HL-60 (cell line): ENCODE results near the gene RNU6-9.

ENCODE experiments used
- DNase-seq, 2 experiments: peaks; one replicate each; pipeline ENCODE4 v3.0.0-alpha.2; 2010 to 2020; ENCODE audit warnings: low read depth in 1 of 2, low spot score in 1 of 2
- H3K27ac ChIP-seq: fragments of 250-450 bp; sonication (Bioruptor Pico); replicated peaks from 2 replicates; pipeline ENCODE4 v1.5.1; 2020; ENCODE audit warnings: mild to moderate bottlenecking, moderate library complexity
- H3K27me3 ChIP-seq: fragments of 250-450 bp; sonication (Bioruptor Pico); 2 replicates; pipeline ENCODE4 v1.5.1; 2021; ENCODE audit warnings: mild to moderate bottlenecking, moderate library complexity; ENCODE audit not compliant: insufficient read depth, poor library complexity, severe bottlenecking
- H3K4me3 ChIP-seq: replicated peaks from 2 replicates; pipeline ENCODE4 v1.5.1; 2011; ENCODE audit warnings: mild to moderate bottlenecking, control low read depth, low read length; ENCODE audit not compliant: insufficient read depth
- GABPA ChIP-seq: IDR thresholded peaks from 2 replicates; pipeline ENCODE4 v1.6.1; 2012; ENCODE audit warnings: low read depth
- POLR2AphosphoS5 ChIP-seq: IDR thresholded peaks from 2 replicates; pipeline ENCODE4 v1.6.1; 2012; ENCODE audit warnings: low read depth
- SPI1 ChIP-seq: IDR thresholded peaks from 2 replicates; pipeline ENCODE4 v1.6.1; 2012; ENCODE audit warnings: low read depth, mild to moderate bottlenecking, borderline replicate concordance
- TF ChIP-seq, protein P1 (sequence below): IDR thresholded peaks from 2 replicates; pipeline ENCODE4 v1.6.1; 2012; ENCODE audit warnings: low read depth; ENCODE audit not compliant: insufficient replicate concordance
- TF ChIP-seq, protein P2 (sequence below): IDR thresholded peaks from one replicate; pipeline ENCODE4 v1.5.1; 2011; ENCODE audit warnings: low read length, control low read depth, inconsistent platforms; ENCODE audit not compliant: insufficient read depth

Gene RNU6-9

DNA sequence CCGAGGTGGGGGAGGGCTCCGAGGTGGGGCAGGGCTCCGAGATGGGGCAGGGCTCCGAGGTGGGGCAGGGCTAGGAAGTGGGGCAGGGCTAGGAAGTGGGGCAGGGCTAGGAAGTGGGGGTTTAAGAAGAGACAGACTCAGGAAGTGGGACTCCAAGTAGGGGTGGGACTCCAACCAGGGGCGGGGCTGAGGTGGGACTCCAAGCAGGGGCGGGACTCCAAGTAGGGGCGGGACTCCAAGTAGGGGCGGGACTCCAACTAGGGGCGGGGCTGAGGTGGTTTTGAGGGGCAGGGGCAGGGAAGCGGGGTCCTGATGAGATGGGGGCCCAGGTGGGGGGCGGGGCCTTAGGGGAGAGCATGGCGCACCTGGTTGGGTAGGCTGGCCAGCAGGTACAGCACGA lies 20.2 kb upstream of the RNU6-9 start:
- Histone ChIP-seq H3K27me3 (no peaks in the 10 kb centered on the region), H3K4me3 (no peak overlapping the region), H3K27ac (no peak overlapping the region)
- DNase-seq: peak in 1 of 2 experiments; percentile 23
- TF ChIP-seq, protein P1, sequence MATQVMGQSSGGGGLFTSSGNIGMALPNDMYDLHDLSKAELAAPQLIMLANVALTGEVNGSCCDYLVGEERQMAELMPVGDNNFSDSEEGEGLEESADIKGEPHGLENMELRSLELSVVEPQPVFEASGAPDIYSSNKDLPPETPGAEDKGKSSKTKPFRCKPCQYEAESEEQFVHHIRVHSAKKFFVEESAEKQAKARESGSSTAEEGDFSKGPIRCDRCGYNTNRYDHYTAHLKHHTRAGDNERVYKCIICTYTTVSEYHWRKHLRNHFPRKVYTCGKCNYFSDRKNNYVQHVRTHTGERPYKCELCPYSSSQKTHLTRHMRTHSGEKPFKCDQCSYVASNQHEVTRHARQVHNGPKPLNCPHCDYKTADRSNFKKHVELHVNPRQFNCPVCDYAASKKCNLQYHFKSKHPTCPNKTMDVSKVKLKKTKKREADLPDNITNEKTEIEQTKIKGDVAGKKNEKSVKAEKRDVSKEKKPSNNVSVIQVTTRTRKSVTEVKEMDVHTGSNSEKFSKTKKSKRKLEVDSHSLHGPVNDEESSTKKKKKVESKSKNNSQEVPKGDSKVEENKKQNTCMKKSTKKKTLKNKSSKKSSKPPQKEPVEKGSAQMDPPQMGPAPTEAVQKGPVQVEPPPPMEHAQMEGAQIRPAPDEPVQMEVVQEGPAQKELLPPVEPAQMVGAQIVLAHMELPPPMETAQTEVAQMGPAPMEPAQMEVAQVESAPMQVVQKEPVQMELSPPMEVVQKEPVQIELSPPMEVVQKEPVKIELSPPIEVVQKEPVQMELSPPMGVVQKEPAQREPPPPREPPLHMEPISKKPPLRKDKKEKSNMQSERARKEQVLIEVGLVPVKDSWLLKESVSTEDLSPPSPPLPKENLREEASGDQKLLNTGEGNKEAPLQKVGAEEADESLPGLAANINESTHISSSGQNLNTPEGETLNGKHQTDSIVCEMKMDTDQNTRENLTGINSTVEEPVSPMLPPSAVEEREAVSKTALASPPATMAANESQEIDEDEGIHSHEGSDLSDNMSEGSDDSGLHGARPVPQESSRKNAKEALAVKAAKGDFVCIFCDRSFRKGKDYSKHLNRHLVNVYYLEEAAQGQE: no peak
- TF ChIP-seq GABPA: no peak
- TF ChIP-seq POLR2AphosphoS5: no peak
- TF ChIP-seq, protein P2, sequence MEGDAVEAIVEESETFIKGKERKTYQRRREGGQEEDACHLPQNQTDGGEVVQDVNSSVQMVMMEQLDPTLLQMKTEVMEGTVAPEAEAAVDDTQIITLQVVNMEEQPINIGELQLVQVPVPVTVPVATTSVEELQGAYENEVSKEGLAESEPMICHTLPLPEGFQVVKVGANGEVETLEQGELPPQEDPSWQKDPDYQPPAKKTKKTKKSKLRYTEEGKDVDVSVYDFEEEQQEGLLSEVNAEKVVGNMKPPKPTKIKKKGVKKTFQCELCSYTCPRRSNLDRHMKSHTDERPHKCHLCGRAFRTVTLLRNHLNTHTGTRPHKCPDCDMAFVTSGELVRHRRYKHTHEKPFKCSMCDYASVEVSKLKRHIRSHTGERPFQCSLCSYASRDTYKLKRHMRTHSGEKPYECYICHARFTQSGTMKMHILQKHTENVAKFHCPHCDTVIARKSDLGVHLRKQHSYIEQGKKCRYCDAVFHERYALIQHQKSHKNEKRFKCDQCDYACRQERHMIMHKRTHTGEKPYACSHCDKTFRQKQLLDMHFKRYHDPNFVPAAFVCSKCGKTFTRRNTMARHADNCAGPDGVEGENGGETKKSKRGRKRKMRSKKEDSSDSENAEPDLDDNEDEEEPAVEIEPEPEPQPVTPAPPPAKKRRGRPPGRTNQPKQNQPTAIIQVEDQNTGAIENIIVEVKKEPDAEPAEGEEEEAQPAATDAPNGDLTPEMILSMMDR: no peak
- no peak for TF ChIP-seq SPI1

DNA sequence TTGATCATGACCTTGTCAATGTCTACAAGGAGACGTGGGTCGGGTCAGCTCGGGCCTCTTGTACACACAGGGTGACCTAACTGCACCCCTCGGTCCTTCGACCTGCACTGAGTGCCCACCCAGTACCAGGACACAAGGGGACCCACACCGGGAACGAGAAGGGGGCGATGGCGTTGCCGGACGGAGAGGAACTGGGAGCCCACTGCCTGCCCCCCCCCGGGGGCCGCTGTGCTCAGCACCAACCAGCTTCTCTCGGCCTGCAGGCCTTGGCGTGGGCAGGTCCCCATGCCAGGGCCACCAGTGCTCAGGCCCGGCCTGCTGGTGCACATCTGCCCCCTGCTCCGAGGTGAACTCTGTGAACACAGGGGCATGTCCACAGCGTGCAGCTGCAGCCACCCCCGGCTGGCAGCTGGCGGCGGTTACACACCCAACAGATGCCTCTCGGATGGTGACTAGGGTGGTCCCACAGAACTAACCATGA lies 19.7 kb upstream of the RNU6-9 start:
- DNase-seq: no peak
- H3K27ac ChIP-seq: no peak overlapping the region
- no peak for TF ChIP-seq SPI1
- TF ChIP-seq, protein P2: no peak
- no peak for TF ChIP-seq POLR2AphosphoS5
- TF ChIP-seq, protein P1: no peak
- no peak for TF ChIP-seq GABPA
- no peaks in the 10 kb centered on the region for H3K27me3 ChIP-seq
- H3K4me3 ChIP-seq: no peak overlapping the region

DNA sequence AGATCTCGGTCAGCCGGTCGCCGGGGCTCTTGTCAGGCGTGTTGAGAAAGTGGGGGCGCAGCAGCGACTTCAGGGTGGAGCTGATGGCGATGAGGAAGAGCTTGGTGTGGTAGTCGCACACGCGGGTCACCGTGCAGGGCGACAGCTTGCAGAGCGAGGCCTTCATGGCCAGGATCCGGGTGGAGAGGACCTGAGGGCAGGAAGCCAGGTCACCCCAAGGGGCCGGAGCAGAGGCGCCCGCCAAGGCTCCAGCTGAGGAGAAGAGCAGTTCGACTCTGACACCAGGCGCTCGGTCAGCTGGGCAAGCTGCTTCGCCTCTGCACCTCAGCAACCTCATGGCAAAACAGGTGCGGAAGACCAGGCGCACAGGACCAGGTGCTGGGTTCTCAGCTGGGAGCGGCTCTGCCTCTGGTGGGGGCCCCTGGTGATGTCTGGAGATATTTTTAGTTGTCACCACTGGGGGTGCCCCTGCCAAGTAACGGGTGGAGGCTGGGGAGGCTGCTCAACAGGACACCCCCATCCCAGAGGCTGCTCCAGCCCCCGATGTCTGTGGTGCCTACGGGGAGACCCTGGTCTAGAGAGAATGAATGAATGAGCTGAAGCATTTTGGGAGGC lies 17.9 kb upstream of the RNU6-9 start:
- TF ChIP-seq POLR2AphosphoS5: no peak
- TF ChIP-seq, protein P2: no peak
- no peak for TF ChIP-seq GABPA
- TF ChIP-seq SPI1: no peak
- no peak overlapping the region for H3K27ac ChIP-seq
- no peaks in the 10 kb centered on the region for H3K27me3 ChIP-seq
- no peak for DNase-seq
- H3K4me3 ChIP-seq: no peak overlapping the region

DNA sequence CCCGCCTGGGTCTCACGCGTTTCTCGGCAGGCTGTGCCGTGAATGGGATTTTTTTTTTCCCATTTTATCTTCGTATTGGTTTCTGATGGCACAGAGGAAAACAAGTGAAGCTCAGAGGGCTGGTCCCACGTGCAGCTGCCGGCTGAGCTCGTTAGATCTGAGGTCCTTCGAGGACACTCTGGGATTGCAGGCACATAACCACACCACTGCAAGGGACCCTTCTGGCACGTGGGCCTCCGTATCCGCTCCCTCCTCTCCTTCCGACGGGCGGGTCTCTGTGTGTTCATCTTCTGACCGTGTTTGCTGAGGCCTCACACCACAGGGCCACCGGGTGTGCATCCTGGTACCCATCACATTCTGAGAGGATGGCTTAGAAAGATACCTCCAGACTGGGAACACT lies 17.2 kb upstream of the RNU6-9 start:
- Histone ChIP-seq H3K27me3 (no peaks in the 10 kb centered on the region), H3K27ac (no peak overlapping the region), H3K4me3 (no peak overlapping the region)
- no peak for DNase-seq
- TF ChIP-seq, protein P2: no peak
- no peak for TF ChIP-seq SPI1
